ENCODE data around the gene RPUSD4. TPM values are rescaled to one million over a fixed set of nuclear protein-coding genes. Genes with fewer than 3 reads are reported as not detected.

Gene RPUSD4
- total RNA-seq, 1 experiment from 2014 or later, result 40.1 TPM

DNA sequence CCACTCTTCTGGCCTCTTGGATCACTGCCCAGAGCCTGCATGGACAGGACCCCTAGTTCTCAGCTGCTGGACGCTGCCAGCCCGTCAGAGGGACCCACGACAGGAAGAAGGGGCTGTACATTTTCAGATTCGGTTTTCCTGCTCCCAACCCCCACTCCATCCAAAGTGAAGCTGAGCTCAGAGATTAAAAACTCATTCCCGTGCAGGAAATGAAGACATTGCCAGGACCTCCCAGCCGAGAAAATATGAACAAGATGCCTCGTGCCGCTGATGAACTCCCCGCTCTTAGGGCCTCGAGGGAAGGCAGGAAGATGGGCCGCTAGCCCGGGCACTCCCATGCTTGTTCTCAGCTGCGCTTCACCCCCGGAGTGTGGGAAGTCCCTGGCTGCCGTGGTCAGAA, 36.1 kb downstream of the RPUSD4 start (continued):
- TF ChIP-seq REST (IDR thresholded peaks at IDR 0.05; ENCODE audit: low read depth) (no peak), EGR1 (IDR thresholded peaks at IDR 0.05; ENCODE audit: low read depth) (no peak), POLR2A (IDR thresholded peaks at IDR 0.05; ENCODE audit: borderline replicate concordance, extremely low read depth, insufficient read depth, insufficient read length) (no peak), CEBPB (IDR thresholded peaks at IDR 0.05; ENCODE audit: low read depth) (no peak), JUND (IDR thresholded peaks at IDR 0.05) (no peak), CBX3 (IDR thresholded peaks at IDR 0.05; ENCODE audit: low read depth) (no peak)
- TF ChIP-seq, protein P1, sequence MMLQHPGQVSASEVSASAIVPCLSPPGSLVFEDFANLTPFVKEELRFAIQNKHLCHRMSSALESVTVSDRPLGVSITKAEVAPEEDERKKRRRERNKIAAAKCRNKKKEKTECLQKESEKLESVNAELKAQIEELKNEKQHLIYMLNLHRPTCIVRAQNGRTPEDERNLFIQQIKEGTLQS (IDR thresholded peaks at IDR 0.05), result no peak

GRCh38 chr11:126174816-126175215, 36.6 kb downstream of the RPUSD4 start:
- Histone ChIP-seq H3K4me3 (replicated peaks in 1 of 2; ENCODE audit: low read depth in 1 of 2, low read length in 2 of 2) (no peak overlapping the region), H3K27me3 (ENCODE audit: insufficient read depth, low read length) (no peaks in the 10 kb centered on the region), H3K4me2 (ENCODE audit: low read length) (no peak overlapping the region), H3K9me2 (ENCODE audit: insufficient read depth) (no peaks in the 10 kb centered on the region), H3K36me3 (ENCODE audit: control insufficient read depth in 1 of 2, insufficient read depth in 2 of 2, low read length in 2 of 2) (no peaks in the 10 kb centered on the region), H4K20me1 (ENCODE audit: insufficient read depth) (no peaks in the 10 kb centered on the region), H3K9me3 (ENCODE audit: control insufficient read depth in 1 of 2, insufficient read depth in 1 of 2, low read depth in 1 of 2, low read length in 2 of 2) (no peaks in the 10 kb centered on the region), H3K4me1 (ENCODE audit: control insufficient read depth in 1 of 2, insufficient read depth in 2 of 2, low read length in 2 of 2) (no peaks in the 10 kb centered on the region), H3K9ac (ENCODE audit: low read length) (no peak overlapping the region), H3K79me2 (ENCODE audit: insufficient read depth, low read length) (no peaks in the 10 kb centered on the region), H3K27ac (ENCODE audit: low read depth, low read length) (no peak overlapping the region), H2AFZ (ENCODE audit: low read depth, low read length, poor library complexity, severe bottlenecking) (no peak overlapping the region)
- ATAC-seq (no peak), DNase-seq (ENCODE audit: low read depth, low spot score) (no peak)
- BruUV-seq (replicated peaks), result no TSS peak
- ChIA-PET CTCF (no interaction called here), POLR2A (no interaction called here), RAD21 (ENCODE audit: low non-redundant PET in 1 of 2, low total read pairs in 2 of 2, uncharacterized antibody in 2 of 2, unreplicated experiment in 2 of 2) (no interaction called here)
- intact Hi-C loops (cut with micrococcal nuclease), result no loop called here
- no peak for TF ChIP-seq ELF1 (IDR thresholded peaks at IDR 0.05; ENCODE audit: borderline replicate concordance, low read depth)
- no peak for TF ChIP-seq EZH2 (IDR thresholded peaks at IDR 0.05)
- TF ChIP-seq POLR2A (IDR thresholded peaks at IDR 0.05; ENCODE audit: borderline replicate concordance, extremely low read depth, insufficient read depth, insufficient read length), result no peak
- TF ChIP-seq SIN3A (IDR thresholded peaks at IDR 0.05; ENCODE audit: low read depth), result no peak
- no peak for TF ChIP-seq YY1 (IDR thresholded peaks at IDR 0.05; ENCODE audit: extremely low read depth, insufficient replicate concordance, low read depth, low read length)
- no peak for TF ChIP-seq MAX (IDR thresholded peaks at IDR 0.05)
- TF ChIP-seq JUND (IDR thresholded peaks at IDR 0.05), result no peak
- TF ChIP-seq EGR1 (IDR thresholded peaks at IDR 0.05; ENCODE audit: low read depth), result no peak
- no peak for TF ChIP-seq ZNF274 (IDR thresholded peaks at IDR 0.05; ENCODE audit: low read depth, low read length)
- TF ChIP-seq CEBPB (IDR thresholded peaks at IDR 0.05; ENCODE audit: low read depth), result no peak
- TF ChIP-seq, protein P1 (IDR thresholded peaks at IDR 0.05), result no peak
- TF ChIP-seq, protein P2, sequence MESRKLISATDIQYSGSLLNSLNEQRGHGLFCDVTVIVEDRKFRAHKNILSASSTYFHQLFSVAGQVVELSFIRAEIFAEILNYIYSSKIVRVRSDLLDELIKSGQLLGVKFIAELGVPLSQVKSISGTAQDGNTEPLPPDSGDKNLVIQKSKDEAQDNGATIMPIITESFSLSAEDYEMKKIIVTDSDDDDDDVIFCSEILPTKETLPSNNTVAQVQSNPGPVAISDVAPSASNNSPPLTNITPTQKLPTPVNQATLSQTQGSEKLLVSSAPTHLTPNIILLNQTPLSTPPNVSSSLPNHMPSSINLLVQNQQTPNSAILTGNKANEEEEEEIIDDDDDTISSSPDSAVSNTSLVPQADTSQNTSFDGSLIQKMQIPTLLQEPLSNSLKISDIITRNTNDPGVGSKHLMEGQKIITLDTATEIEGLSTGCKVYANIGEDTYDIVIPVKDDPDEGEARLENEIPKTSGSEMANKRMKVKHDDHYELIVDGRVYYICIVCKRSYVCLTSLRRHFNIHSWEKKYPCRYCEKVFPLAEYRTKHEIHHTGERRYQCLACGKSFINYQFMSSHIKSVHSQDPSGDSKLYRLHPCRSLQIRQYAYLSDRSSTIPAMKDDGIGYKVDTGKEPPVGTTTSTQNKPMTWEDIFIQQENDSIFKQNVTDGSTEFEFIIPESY (IDR thresholded peaks at IDR 0.05; ENCODE audit: extremely low read depth, insufficient replicate concordance, low read length), result no peak
- TF ChIP-seq FOSL1 (IDR thresholded peaks at IDR 0.05; ENCODE audit: low read depth), result no peak
- no peak for TF ChIP-seq EZH2phosphoT487 (IDR thresholded peaks at IDR 0.05; ENCODE audit: borderline replicate concordance)
- no peak for TF ChIP-seq CTCF (IDR thresholded peaks at IDR 0.05 in 2 of 3, conservative IDR thresholded peaks at IDR 0.05 in 1 of 3; ENCODE audit: borderline replicate concordance in 1 of 3, insufficient read depth in 1 of 3, low read depth in 2 of 3, low read length in 2 of 3)

Data from HCT116 (cell line).